Fibroblast of upper back skin (primary cell): ENCODE data around the gene TRAFD1.

Experiments
- DNase-seq: peaks from one replicate; pipeline ENCODE4 v3.0.0-alpha.2; 2013

The TRAFD1 gene

GRCh38 chr12:112178796-112179195 is 53.4 kb downstream of the TRAFD1 start:
- no peak for DNase-seq

- DNase-seq: no peak
These were observed 54.0 kb downstream of the TRAFD1 start for GRCh38 chr12:112179341-112179740.

- DNase-seq: no peak
These were observed 54.6 kb downstream of the TRAFD1 start for GRCh38 chr12:112179916-112180315.

GRCh38 chr12:112180422-112180821 is 55.1 kb downstream of the TRAFD1 start:
- DNase-seq: no peak

- no peak for DNase-seq
These were observed 57.1 kb downstream of the TRAFD1 start for GRCh38 chr12:112182499-112182898.

GRCh38 chr12:112183141-112184021 is 58.0 kb downstream of the TRAFD1 start:
- peak; percentile 4 for DNase-seq

- no peak for DNase-seq
These were observed 58.9 kb downstream of the TRAFD1 start for GRCh38 chr12:112184056-112184887.

- no peak for DNase-seq
These were observed 59.9 kb downstream of the TRAFD1 start for GRCh38 chr12:112185093-112185923.

GRCh38 chr12:112188130-112188830 is 62.9 kb downstream of the TRAFD1 start:
- DNase-seq: no peak

GRCh38 chr12:112190231-112191025 is 65.1 kb downstream of the TRAFD1 start:
- DNase-seq: no peak

- no peak for DNase-seq
These were observed 65.8 kb downstream of the TRAFD1 start for GRCh38 chr12:112191201-112191600.

- DNase-seq: no peak
These were observed 66.5 kb downstream of the TRAFD1 start for GRCh38 chr12:112191840-112192321.

- no peak for DNase-seq
These were observed 67.1 kb downstream of the TRAFD1 start for GRCh38 chr12:112192475-112192874.

GRCh38 chr12:112194601-112195247 is 69.4 kb downstream of the TRAFD1 start:
- DNase-seq: no peak

GRCh38 chr12:112196196-112196875 is 71.0 kb downstream of the TRAFD1 start:
- DNase-seq: no peak

GRCh38 chr12:112198120-112198733 is 72.9 kb downstream of the TRAFD1 start:
- DNase-seq: peak; percentile 49

GRCh38 chr12:112199136-112199535 is 73.8 kb downstream of the TRAFD1 start:
- no peak for DNase-seq
